ENCODE results near the gene PGPEP1.

PGPEP1 gene, protein sequence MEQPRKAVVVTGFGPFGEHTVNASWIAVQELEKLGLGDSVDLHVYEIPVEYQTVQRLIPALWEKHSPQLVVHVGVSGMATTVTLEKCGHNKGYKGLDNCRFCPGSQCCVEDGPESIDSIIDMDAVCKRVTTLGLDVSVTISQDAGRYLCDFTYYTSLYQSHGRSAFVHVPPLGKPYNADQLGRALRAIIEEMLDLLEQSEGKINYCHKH

DNA sequence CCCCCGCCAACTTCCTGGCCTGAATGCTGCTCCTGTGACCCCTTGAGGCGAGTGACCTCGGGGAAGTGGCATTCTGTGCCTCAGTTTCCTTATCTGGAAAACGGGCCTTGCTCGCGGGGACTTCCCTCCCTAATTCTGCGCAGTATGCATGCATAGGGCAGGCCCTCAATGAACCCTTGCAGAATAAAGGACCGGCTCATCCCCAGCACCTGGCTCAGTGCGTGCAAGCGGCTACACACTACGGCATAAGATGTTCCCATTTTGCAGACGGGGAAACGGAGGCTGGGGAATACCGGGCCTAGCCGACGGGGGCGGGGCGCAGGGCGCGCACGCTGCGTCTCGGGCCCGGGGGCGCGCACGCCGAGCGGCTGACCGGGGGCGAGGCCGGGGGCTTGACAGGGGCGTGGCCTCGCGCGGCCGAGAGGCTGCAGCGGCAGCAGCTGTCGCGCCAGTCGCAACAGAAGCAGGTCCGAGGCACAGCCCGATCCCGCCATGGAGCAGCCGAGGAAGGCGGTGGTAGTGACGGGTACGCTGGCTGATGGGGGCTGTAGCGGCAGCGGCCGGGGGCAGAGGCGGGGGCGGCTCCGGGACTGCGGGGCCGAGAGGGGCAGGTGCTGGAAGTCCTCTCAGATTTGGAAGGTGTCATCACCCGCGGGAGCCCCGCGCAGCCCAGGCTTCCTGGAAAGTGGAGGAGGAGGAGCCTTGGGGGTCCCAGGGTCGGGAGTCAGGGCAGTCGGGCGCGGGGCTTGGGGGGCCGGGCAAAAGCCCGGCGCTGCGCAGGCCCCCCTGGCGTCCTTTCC is at the start of gene PGPEP1:
Gene PGPEP1, plus strand, starts transcription at position 409 of the 800 bp plus-strand sequence. Its CDS starts 84 bp downstream, at position 493.
- TF ChIP-seq, protein P1, sequence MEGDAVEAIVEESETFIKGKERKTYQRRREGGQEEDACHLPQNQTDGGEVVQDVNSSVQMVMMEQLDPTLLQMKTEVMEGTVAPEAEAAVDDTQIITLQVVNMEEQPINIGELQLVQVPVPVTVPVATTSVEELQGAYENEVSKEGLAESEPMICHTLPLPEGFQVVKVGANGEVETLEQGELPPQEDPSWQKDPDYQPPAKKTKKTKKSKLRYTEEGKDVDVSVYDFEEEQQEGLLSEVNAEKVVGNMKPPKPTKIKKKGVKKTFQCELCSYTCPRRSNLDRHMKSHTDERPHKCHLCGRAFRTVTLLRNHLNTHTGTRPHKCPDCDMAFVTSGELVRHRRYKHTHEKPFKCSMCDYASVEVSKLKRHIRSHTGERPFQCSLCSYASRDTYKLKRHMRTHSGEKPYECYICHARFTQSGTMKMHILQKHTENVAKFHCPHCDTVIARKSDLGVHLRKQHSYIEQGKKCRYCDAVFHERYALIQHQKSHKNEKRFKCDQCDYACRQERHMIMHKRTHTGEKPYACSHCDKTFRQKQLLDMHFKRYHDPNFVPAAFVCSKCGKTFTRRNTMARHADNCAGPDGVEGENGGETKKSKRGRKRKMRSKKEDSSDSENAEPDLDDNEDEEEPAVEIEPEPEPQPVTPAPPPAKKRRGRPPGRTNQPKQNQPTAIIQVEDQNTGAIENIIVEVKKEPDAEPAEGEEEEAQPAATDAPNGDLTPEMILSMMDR (IDR thresholded peaks at IDR 0.05), result no peak
- peak within 1 kb of the TSS; percentile 81 to 89 for H3K27ac ChIP-seq
- no peak for DNase-seq (ENCODE audit: low spot score)
- H3K4me3 ChIP-seq, result peak within 1 kb of the TSS; percentile 86

DNA sequence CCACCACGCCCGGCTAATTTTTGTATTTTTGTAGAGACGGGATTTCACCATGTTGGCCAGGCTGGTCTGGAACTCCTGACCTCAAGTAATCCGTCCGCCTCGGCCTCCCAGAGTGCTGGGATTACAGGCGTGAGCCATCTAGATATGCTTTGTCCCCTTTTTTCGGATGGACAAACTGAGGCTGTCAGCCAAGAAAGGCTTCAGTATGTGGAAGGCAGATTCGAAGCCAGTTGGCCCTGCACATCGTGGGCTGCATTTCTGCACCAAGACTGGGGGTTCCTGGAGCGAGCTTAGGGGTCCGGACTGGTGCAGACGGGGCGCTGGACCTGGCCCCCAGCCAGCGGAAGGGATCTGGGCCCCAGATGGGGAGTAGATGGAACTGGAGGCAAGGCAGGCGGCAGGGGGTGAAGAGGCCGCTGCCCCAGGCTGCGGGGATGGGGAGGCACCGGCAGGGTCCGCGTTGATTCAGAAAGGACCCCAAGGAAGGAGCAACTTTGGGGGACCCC is 49.3 kb upstream of the PGPEP1 start:
- peak overlapping the region; percentile 97 to 100 for H3K27ac ChIP-seq
- TF ChIP-seq, protein P1 (IDR thresholded peaks at IDR 0.05), result no peak
- peak overlapping the region; percentile 81 for H3K4me3 ChIP-seq
- no peak for DNase-seq (ENCODE audit: low spot score)

DNA sequence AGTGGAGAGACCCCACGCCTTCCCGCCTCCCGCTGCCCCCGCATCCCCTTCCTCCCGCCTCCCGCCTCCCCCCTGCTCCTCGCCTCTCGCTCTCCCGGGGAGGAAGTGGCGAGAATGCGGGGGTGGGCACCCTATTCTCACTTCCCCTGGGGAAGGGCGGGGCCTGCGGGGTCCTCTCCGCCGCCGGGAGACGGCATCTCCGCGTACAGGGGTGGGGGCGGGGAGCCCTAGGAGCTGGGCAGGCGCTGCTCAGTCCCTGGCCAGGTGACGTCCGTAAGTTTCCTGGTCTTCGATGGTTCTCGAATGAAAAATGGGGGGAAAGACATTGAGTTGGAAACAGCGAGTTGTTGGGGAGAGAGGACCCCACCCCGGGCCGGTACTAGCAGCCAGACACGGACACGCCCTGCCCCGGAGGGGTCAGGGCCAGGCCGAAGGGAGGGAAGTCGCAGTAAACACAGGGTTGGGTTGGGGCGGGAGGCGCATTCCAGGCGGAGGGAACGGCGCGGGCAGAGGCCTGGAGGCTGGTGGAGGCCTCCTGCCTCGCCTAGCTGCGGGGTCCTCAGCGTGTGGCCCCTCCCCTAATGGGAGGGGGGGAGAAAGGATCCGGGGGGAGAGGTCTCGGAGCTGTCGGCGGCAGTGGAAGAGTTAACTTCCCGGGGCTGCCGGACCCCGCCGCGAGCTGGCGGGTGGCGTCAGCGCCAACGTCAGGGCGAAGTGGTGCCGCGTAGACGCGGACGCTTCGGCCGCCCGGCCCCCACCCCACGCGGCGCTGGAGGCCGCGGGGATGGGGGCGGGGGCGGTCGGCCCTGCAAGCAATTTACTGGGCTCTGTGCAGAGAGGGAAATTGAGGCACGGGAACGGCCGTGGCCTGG is 48.6 kb upstream of the PGPEP1 start:
- peak; percentile 92 for DNase-seq (ENCODE audit: low spot score)
- TF ChIP-seq, protein P1 (IDR thresholded peaks at IDR 0.05), result no peak
- Histone ChIP-seq H3K4me3 (peak overlapping the region; percentile 81), H3K27ac (peak overlapping the region; percentile 97 to 100)

DNA sequence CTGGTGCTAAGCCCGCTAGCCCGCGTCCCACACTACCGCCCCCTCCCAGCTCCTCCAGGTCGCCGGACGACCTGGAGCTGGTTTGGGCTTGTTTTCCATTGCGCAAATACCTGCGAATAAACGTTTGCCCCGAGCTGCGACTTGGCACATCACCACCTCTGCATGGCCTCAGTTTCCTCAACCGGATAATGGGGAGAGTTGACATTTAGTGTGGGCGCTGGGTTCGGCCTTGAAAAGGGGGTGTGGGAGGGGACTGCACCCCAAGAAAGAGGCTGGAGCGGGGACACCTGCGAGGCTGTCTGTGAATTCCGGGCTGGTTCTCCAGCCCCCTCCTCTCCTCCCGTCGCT is 48.0 kb upstream of the PGPEP1 start:
- TF ChIP-seq, protein P1 (IDR thresholded peaks at IDR 0.05), result no peak
- Histone ChIP-seq H3K27ac (peak overlapping the region; percentile 97 to 100), H3K4me3 (peak overlapping the region; percentile 81)
- DNase-seq (ENCODE audit: low spot score), result no peak

DNA sequence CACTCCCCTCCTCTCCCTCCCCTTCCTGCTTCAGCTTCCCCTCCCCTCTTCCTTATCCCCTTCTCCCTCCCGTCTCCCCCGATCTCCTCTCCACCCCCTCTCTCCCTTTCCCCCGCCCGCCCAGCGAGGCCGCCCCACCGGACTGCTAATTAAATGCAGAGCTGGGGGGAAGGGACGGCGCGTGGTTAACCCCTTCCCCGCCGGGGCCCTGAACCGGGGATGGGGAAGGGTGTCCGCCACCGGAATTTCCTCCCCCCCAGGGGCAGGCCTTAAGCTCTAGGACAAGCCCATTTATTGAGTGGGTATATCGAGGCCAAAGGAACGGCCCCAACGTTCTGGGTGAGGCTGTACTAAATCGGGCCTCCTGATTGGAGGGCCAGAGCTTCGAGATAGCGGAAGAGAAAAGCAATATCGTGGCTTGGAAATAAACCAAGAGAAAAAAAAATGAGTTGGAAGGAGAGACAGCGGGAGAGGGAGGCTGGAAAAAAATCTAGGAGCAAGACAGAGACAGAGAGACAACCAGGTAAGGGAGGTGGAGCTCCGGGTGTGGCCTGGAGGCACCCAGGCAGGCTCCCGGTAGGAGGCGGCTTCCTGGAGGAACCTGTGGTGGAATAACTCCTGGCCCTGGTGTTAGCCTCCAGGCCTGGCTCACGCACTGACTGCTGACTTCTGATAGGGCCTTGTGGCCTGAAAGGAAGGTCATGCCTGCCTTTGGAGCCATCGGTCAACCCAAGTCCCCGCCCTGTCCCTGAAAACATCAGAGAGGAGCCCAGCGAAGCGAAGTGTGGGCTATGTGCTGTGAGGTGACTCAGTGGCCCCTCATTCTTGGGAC is 47.4 kb upstream of the PGPEP1 start:
- Histone ChIP-seq H3K4me3 (peak overlapping the region; percentile 81), H3K27ac (peak overlapping the region; percentile 97 to 100)
- TF ChIP-seq, protein P1 (IDR thresholded peaks at IDR 0.05), result no peak
- peak; percentile 89 for DNase-seq (ENCODE audit: low spot score)
